GM18868 (cell line): Measurements from ENCODE around the gene PRRC2C.
"Not testable (repeated sequence)": the region's sequence is repeated elsewhere in the genome, so short reads cannot be mapped to it uniquely, and the experiment has no call there.

ENCODE experiments used
- ATAC-seq: cut with Tn5 transposase; IDR thresholded peaks from one replicate; pipeline ENCODE4 v1.9.1; 2021; ENCODE audit warnings: mild to moderate bottlenecking, moderate library complexity; ENCODE audit not compliant: unreplicated experiment

The PRRC2C gene

GRCh38 chr1:171500304-171500703 is 15.0 kb downstream of the PRRC2C start:
- ATAC-seq: no peak

DNA sequence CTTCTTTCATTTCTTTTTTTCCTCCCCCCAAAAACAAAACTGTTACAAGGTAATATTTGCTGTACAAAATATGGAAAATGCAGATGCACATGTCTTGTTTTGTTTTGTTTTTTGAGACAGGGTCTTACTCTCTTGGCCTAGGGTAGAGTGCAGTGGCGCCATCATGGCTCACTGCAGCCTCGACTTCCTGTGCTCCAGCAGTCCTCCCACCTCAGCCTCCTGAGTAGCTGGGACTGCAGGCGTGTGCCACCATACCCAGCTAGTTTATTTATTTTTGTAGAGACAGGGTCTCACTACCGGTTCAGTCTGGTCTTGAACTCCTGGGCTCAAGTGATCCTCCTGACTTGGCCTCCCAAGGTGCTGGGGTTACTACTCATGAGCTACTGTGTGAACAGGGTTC is 15.5 kb downstream of the PRRC2C start:
- no peak for ATAC-seq

DNA sequence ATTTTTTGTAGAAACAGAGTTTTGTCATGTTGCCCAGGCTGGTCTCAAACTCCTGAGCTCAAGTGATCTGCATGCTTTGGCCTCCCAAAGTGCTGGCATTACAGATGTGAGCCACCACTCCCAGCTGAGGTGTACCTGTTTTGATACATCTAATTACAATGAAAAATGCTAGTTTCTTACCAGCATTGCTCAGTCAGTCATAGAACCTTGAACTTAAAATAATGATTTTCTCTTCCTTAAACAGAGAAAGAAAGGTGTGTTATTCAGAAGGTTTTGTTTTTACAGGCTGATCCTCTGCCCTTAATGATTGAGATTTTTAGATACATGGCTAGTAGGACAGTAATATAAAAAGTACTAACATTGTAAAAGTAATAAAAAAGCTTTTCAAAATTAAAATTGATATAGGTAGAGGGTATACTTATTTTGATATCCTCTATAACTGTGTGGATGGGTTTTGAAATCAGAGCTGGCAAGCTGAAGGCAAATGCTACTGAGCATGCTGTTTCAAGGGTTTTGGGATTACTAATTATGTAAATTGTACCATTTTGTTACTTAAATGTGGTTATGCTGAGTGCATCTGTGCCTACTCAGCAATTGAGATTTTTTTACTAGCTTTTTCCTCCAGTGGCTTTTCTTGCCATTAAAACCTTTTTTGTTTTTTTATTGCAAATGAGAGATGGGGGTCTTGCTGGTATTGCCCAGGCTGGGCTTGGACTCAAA is 16.1 kb downstream of the PRRC2C start:
- ATAC-seq: peak; percentile 69

DNA sequence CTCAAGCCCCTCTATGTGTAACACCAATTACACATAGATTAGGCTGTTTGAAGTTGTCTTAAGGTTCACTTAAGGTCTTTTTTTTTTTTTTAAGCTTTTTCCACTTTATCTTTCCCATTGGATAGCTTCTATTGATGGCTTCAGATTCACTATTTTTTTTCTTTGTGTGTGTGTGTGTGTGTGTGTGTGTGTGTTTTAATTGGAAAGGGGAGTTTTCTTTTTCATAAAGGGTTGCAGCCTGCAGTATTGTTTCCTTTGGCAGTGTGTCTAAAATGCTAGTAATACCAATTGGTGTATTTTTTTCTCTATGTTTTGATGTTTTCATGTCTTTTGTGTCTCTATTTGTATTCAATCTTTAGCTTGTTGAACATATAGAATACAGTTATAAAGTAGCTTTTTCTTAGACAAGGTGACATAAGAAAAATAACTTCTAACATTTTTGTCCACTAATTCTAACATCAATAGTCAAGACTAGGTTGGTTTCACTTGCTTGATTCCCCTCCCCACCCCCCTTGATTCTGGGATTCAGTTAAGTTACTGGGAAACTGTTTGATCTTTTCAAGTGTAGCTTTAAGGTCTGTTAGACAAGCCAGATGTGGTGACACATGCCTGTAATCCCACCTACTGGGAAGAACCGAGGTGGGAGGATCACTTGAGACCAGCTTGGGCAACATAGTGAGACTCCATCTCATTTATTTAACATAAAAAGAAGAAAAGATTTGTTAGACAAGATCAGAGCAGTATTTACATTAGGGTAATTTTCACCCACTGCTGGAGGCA is 21.4 kb downstream of the PRRC2C start:
- ATAC-seq: no peak

DNA sequence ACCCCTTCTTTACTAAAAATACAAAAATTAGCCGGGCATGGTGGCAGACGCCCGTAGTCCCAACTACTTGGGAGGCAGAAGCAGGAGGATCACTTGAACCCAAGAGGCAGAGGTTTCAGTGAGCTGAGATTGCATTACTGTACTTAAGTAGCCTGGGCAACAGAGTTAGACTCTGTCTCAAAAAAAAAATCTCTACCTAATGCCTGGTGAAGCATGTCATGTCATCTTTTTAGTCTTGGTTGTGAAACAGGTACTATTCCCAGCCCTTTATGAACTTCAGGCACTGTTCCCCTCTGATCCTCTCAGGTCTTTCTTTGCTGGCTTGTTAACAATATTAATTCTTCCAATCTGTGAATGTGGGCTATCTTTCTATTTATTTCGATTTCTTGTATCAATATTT is 22.1 kb downstream of the PRRC2C start:
- peak; percentile 69 for ATAC-seq

GRCh38 chr1:171509191-171509590 is 23.9 kb downstream of the PRRC2C start:
- no peak for ATAC-seq

DNA sequence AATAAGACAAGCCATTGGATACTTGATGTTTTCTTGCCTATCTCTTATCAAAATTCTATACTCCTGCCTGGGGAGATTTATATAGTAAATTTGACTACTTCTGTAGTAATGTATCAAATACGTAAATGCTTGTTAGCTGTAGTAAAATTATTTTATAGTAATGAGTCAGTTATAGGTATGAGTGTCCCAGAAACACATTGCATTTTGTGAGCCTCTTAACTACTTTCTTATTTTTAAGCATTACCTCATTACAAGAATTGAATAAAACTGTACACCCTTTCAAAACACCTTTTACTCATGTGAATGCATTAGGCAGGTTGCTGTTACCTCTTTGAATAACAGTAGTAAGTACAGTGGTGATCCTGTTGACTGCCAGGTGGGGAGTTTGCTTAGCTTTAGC is 28.4 kb downstream of the PRRC2C start:
- no peak for ATAC-seq

DNA sequence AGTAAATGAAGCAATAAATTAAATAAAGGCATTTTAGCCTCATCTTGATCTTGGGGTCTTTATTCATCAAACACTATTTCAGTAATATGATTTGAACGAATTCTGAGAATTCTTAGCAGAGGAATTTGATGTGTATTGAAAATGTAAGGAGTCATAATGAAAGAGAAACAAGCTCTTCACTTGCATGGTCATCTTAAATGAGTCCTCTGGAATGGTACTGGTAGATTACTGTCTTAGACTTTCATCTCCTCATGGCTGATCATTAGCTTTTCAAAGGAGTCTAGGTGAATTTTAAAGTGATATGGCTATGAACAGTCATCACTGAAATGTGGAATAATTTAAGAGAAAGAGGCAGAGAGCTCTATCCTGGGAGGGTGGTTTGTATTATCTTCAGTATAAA is 30.0 kb downstream of the PRRC2C start:
- no peak for ATAC-seq

- ATAC-seq: no peak
These were observed 30.4 kb downstream of the PRRC2C start for GRCh38 chr1:171515741-171516140.

DNA sequence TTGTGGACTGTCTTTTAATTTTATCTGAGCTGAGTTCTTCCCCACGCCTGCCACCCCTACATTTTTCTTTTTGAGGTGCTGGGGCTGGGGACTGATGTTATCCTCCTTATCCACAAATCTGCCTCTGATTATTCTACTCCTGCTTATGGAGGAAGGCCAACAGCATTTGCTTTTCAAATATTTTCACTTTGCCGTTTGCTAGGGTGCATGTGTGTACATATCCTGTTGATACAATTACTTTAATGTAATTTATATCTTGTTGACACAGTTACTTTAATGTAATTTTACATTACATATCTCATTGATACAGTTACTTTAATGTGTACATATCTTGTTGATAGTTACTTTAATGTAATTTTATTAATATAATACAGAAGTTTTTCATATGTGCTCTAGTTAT is 36.2 kb downstream of the PRRC2C start:
- no peak for ATAC-seq

DNA sequence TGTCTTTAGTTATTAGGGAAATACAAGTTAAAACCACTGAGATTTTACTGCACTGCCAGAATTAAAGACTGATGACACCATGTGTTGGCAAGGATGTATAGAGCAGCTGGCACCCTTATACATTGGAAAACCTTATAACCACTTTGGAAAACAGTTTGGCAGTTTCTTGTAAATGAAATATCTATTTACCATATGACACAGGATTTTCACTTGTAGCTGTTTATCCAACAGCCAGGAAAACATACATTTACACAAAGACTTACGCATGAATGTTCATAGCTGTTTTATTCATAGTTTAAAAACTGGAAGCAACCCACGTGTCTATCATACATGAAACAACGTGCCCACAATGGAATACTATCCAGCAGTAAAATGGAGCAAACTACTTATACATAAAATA is 45.3 kb downstream of the PRRC2C start:
- ATAC-seq: no peak

GRCh38 chr1:171532520-171532919 is 47.2 kb downstream of the PRRC2C start:
- ATAC-seq: no peak

DNA sequence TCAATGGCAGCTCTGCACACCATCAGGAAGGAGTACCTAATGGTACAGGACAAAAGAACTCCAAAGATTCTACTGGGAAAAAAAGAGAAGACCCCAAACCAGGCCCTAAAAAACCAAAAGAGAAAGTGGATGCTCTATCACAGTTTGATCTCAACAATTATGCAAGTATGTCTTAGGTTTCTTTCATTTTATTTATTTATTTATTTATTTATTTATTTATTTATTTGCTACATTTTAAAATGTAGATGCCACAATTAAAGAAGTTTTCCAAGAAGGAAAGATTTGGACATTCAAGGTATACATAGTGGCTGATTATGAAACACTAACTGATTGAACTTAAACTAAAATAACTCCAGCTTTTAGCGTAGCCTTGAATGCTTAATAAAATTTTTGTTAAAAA is 60.2 kb downstream of the PRRC2C start:
- no peak for ATAC-seq

- ATAC-seq: no peak
These were observed 64.7 kb downstream of the PRRC2C start for GRCh38 chr1:171550050-171550449.

GRCh38 chr1:171550598-171551100 is 65.3 kb downstream of the PRRC2C start:
- ATAC-seq: not testable (repeated sequence)

DNA sequence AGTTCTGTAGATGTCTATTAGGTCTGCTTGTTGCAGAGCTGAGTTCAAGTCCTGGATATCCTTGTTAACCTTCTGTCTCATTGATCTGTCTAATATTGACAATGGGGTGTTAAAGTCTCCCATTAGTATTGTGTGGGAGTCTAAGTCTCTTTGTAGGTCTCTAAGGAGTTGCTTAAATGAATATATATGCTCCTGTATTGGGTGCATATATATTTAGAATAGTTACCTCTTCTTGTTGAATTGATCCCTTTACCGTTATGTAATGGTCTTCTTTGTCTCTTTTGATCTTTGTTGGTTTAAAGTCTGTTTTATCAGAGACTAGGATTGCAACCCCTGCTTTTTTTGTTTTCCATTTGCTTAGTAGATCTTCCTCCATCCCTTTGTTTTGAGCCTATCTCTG is 68.6 kb downstream of the PRRC2C start:
- ATAC-seq: not testable (repeated sequence)

DNA sequence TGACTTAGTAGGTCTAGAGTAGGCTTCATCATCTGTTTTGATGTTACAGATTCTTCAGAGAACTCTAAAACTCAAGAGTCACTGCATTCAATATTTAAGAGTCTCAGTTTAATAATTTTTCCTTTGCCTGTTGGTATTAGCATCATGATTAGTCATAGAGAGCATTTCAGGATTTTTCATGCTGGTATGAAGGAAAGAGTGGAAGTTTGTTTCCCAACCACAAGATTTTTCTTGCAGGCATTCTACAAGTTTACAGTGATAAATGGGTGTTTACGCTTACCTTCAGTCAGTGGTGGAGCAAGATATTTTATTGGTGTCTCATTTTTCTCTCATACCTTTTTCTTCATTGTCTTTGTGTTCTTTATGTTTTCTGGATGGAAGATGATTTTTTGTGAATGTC is 78.3 kb downstream of the PRRC2C start:
- no peak for ATAC-seq

GRCh38 chr1:171566467-171566866 is 81.1 kb downstream of the PRRC2C start:
- ATAC-seq: no peak

- no peak for ATAC-seq
These were observed 85.0 kb downstream of the PRRC2C start for GRCh38 chr1:171570295-171570694.

GRCh38 chr1:171576144-171576543 is 90.8 kb downstream of the PRRC2C start:
- ATAC-seq: no peak

DNA sequence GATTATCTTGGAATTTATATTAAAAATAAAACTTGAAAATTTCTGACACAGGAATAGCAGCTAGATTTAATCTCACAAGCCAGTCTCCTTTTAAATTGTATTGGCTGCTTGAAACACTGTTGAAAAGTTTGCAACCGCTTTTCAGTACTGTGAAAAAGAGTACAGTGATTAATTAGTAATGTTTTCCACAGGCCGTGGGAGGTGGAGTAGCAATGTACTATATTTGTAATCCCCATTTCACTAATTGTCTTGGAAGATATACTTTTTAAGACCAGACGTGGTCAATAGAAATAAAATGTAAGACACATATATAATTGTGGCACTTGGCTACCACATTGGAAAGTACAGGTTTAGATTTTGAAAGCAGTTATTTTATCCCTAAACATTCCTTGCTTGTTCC is 95.9 kb downstream of the PRRC2C start:
- no peak for ATAC-seq

DNA sequence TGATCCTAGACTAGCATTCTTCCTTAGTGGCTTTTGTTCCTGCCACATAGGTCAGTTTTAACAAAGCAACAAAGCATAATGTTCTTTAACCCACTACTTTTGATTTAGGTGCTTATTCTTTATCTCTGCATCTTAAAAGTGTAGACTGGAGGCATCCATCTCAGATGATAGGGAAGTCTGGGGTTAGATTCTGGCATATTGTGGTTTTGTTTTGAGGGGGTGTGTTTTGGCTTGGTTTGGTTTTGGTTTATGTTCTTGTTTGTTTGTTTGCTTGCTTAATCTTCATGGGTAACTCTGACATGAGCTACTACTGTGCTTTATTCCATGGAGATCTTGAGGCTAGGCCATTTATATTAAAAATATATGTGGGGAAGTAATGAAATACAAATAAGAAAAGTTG is 96.4 kb downstream of the PRRC2C start:
- no peak for ATAC-seq
